HEK293 (cell line): Measurements from ENCODE around the gene YIPF6.
"Not testable (repeated sequence)": the region's sequence is repeated elsewhere in the genome, so short reads cannot be mapped to it uniquely, and the experiment has no call there.

Experiments
- CTCF ChIA-PET: fragments of 350-600 bp; formaldehyde crosslinking; extraction: SDS; loops from one replicate; lab custom pipeline; 2021; ENCODE audit warnings: antibody characterized with exemption; lab: Yijun Ruan, JAX
- POLR2A ChIA-PET: fragments of 300-600 bp; formaldehyde crosslinking; extraction: SDS; loops from one replicate; lab custom pipeline; 2020; ENCODE audit warnings: antibody characterized with exemption, inconsistent platforms; lab: Yijun Ruan, JAX
- H3K27ac ChIP-seq: fragments of 200-500 bp; sonication (Bioruptor generic); 2 replicates; pipeline ENCODE4 v1.5.1; 2014; ENCODE audit warnings: low read depth, low read length, control low read depth, inconsistent platforms; ENCODE audit errors: extremely low read depth
- H3K36me3 ChIP-seq, 2 experiments: fragments of 200-500 bp in 1 of 2; sonication (Bioruptor generic) in 1 of 2; 1 replicate in 1 of 2; 2 replicates in 1 of 2; pipeline ENCODE4 v1.5.1; 2014 to 2017; ENCODE audit warnings: inconsistent platforms in 2 of 2, low read length in 2 of 2; ENCODE audit not compliant: control insufficient read depth in 2 of 2, insufficient read depth in 1 of 2
- H3K4me1 ChIP-seq: fragments of 200-500 bp; sonication (Bioruptor generic); 2 replicates; pipeline ENCODE4 v1.5.1; 2014; ENCODE audit warnings: mild to moderate bottlenecking, low read length, inconsistent platforms; ENCODE audit not compliant: control insufficient read depth, insufficient read depth
- H3K4me3 ChIP-seq: 2 replicates; pipeline ENCODE4 v1.5.1; 2011; ENCODE audit warnings: low read depth, mild to moderate bottlenecking, control low read depth, low read length, moderate library complexity
- H3K9me3 ChIP-seq: fragments of 200-500 bp; sonication (Bioruptor generic); 2 replicates; pipeline ENCODE4 v1.5.1; 2014; ENCODE audit warnings: low read depth, low read length, inconsistent platforms; ENCODE audit not compliant: control insufficient read depth, insufficient read depth
- ZEB2 ChIP-seq: fragments of 450-650 bp; formaldehyde crosslinking; IDR thresholded peaks from 2 replicates; pipeline ENCODE4 v1.5.1; 2016; ENCODE audit warnings: missing biosample characterization, missing genetic modification characterization
- ZNF132 ChIP-seq: fragments of 450-650 bp; formaldehyde crosslinking; IDR thresholded peaks from 2 replicates; pipeline ENCODE4 v1.5.1; 2017; ENCODE audit warnings: missing biosample characterization, missing genetic modification characterization, borderline replicate concordance
- ZNF146 ChIP-seq: fragments of 450-650 bp; formaldehyde crosslinking; IDR thresholded peaks from 2 replicates; pipeline ENCODE4 v1.5.1; 2016; ENCODE audit warnings: missing biosample characterization, missing genetic modification characterization
- ZNF155 ChIP-seq: fragments of 450-650 bp; formaldehyde crosslinking; IDR thresholded peaks from 2 replicates; pipeline ENCODE4 v1.5.1; 2016; ENCODE audit warnings: missing biosample characterization, missing genetic modification characterization
- ZNF391 ChIP-seq: fragments of 450-650 bp; formaldehyde crosslinking; IDR thresholded peaks from 2 replicates; pipeline ENCODE4 v1.5.1; 2016; ENCODE audit warnings: low read depth, missing biosample characterization, missing genetic modification characterization, borderline replicate concordance
- ZNF423 ChIP-seq: fragments of 450-650 bp; formaldehyde crosslinking; IDR thresholded peaks from 2 replicates; pipeline ENCODE4 v1.5.1; 2016; ENCODE audit warnings: missing biosample characterization, missing genetic modification characterization
- ZNF560 ChIP-seq: fragments of 450-650 bp; formaldehyde crosslinking; IDR thresholded peaks from 2 replicates; pipeline ENCODE4 v1.5.1; 2017; ENCODE audit warnings: missing biosample characterization, missing genetic modification characterization, borderline replicate concordance
- ZNF600 ChIP-seq: fragments of 450-650 bp; formaldehyde crosslinking; IDR thresholded peaks from 2 replicates; pipeline ENCODE4 v1.5.1; 2016; ENCODE audit warnings: missing biosample characterization, missing genetic modification characterization
- TF ChIP-seq, protein P1 (sequence below): fragments of 450-650 bp; formaldehyde crosslinking; IDR thresholded peaks from 2 replicates; pipeline ENCODE4 v1.5.1; 2016; ENCODE audit warnings: missing biosample characterization, missing genetic modification characterization
- TF ChIP-seq, protein P2 (sequence below): fragments of 450-650 bp; formaldehyde crosslinking; IDR thresholded peaks from 2 replicates; pipeline ENCODE4 v1.5.1; 2016; ENCODE audit warnings: missing biosample characterization, missing genetic modification characterization

YIPF6 gene

DNA sequence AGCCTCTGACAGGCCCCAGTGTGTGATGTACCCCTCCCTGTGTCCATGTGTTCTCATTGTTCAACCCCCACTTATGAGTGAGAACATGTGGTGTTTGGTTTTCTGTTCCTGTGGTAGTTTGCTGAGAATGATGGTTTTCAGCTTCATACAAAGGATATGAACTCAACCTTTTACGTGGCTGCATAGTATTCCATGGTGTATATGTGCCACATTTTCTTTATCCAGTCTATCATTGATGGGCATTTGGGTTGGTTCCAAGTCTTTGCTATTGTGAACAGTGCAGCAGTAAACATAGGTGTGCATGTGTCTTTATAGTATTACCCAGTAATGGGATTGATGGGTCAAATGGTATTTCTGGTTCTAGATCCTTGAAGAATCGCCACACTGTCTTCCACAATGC lies 25.8 kb downstream of the YIPF6 start:
- H3K4me3 ChIP-seq, H3K4me1 ChIP-seq, H3K27ac ChIP-seq, H3K9me3 ChIP-seq, POLR2A ChIA-PET: not testable (repeated sequence)
- H3K36me3 ChIP-seq: peaks cover 36 to 52% of the 10 kb centered on the region in 2 experiments
- peak; percentile 97 for TF ChIP-seq ZNF146 (tag by site-specific recombination)
- TF ChIP-seq, protein P1, sequence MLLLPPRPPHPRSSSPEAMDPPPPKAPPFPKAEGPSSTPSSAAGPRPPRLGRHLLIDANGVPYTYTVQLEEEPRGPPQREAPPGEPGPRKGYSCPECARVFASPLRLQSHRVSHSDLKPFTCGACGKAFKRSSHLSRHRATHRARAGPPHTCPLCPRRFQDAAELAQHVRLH (tag by site-specific recombination): peak; percentile 78
- TF ChIP-seq, protein P2, sequence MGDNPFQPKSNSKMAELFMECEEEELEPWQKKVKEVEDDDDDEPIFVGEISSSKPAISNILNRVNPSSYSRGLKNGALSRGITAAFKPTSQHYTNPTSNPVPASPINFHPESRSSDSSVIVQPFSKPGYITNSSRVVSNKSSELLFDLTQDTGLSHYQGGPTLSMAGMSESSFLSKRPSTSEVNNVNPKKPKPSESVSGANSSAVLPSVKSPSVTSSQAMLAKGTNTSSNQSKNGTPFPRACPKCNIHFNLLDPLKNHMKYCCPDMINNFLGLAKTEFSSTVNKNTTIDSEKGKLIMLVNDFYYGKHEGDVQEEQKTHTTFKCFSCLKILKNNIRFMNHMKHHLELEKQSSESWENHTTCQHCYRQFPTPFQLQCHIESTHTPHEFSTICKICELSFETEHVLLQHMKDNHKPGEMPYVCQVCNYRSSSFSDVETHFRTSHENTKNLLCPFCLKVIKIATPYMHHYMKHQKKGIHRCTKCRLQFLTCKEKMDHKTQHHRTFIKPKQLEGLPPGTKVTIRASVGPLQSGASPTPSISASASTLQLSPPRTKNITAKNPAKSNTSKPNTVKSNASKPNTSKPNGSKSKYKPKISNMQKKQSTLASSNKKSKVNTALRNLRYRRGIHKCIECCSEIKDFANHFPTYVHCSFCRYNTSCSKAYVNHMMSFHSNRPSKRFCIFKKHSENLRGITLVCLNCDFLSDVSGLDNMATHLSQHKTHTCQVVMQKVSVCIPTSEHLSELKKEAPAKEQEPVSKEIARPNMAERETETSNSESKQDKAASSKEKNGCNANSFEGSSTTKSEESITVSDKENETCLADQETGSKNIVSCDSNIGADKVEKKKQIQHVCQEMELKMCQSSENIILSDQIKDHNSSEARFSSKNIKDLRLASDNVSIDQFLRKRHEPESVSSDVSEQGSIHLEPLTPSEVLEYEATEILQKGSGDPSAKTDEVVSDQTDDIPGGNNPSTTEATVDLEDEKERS: peak; percentile 73; the same call in 1 of the 2 replicates
- CTCF ChIA-PET: interaction anchor here (0.6 kb wide), 1 partner anchor 189 kb away, joined by 4 read pairs; no protein-coding TSS in a partner anchor

DNA sequence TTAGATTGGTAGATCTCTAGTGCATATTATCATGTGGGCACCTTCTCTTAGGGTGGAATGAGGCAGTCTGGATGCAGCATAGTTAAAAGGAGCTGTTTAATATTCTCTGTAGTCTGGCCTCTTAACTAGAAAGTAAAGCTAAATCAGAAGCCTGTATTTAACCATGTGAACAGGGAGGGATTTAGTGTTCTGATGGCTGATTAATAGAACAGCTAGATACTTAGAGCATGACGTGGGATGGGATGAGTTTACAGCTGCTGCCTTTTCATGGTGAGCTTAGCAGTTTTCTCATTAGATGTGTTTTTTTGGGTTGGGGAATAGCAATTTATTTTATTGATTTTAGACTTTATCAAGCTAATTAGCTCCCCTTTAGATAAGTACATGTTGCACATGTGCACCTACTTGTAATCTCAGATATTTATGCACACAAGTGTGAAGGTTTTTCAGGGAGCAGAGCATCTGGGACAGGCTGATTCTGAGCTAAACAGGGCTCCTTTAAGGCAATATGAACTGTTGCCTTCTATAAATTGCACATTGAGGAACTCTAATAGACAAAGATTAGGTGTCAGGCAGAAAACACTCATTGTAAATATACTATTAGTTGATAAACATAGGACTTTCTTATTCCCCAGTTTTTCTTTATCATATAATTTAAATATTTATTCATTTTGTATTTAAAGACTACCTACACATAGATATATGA lies 34.1 kb downstream of the YIPF6 start:
- CTCF ChIA-PET: interaction anchor here (1.2 kb wide), 2 partner anchors 21 to 175 kb away, joined by 3 read pairs; no protein-coding TSS in a partner anchor

DNA sequence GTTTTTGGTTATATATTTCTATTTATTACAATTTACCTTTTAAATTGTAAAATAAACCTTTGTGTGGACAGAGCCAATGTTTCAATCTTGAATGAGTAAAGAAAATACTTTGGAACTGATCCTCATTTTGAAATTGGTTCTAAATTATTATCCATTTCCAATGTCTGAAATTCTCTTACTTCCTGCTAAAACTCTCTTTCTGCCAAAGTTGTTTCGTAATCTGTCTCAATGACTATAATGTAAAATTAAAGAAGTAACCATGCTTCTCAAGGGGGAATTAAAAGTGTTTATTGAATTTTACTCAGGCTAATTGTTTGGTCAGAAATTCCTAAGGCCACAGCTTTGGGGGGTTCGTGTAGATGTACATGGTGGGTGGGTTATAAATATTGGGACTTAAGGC lies 34.8 kb downstream of the YIPF6 start:
- H3K27ac ChIP-seq: no peak overlapping the region
- POLR2A ChIA-PET: no interaction called here
- TF ChIP-seq ZNF423 (tag by site-specific recombination) (no peak), ZNF155 (tag by site-specific recombination) (no peak), ZNF132 (tag by site-specific recombination) (no peak), ZNF600 (tag by site-specific recombination) (no peak)
- H3K36me3 ChIP-seq: peaks cover 20 to 45% of the 10 kb centered on the region in 2 experiments
- no peak overlapping the region for H3K4me3 ChIP-seq
- H3K9me3 ChIP-seq: no peaks in the 10 kb centered on the region; the same call in 1 of the 2 replicates
- CTCF ChIA-PET: no interaction called here
- no peaks in the 10 kb centered on the region for H3K4me1 ChIP-seq

More for the DNA sequence above, 34.1 kb downstream of the YIPF6 start:
- TF ChIP-seq ZNF391 (tag by site-specific recombination) (no peak), ZNF560 (tag by site-specific recombination) (no peak), ZEB2 (tag by site-specific recombination) (no peak)
- TF ChIP-seq, protein P2: no peak
- H3K4me1 ChIP-seq: no peaks in the 10 kb centered on the region
- no peaks in the 10 kb centered on the region for H3K9me3 ChIP-seq
- peaks cover 20 to 45% of the 10 kb centered on the region in 2 experiments for H3K36me3 ChIP-seq
- no peak overlapping the region for H3K4me3 ChIP-seq
- no peak overlapping the region for H3K27ac ChIP-seq
- POLR2A ChIA-PET: no interaction called here
